Endodermal cell (in vitro differentiated cells): ENCODE data around the gene DSPP. TPM values are rescaled to one million over a fixed set of nuclear protein-coding genes. Genes with fewer than 3 reads are reported as not detected.

Source experiments
- DNase-seq: peaks from one replicate; pipeline ENCODE4 v3.0.0-alpha.2; 2017
- H3K27ac ChIP-seq: 2 replicates; pipeline ENCODE4 v1.5.1; 2013; ENCODE audit warnings: mild to moderate bottlenecking, low read depth, low read length, moderate library complexity
- H3K27me3 ChIP-seq: 2 replicates; pipeline ENCODE4 v1.6.1; 2013; ENCODE audit warnings: mild to moderate bottlenecking, low read length, moderate library complexity; ENCODE audit not compliant: insufficient read depth, control insufficient read depth, poor library complexity, severe bottlenecking
- H3K36me3 ChIP-seq: 2 replicates; pipeline ENCODE4 v1.7.0; 2013; ENCODE audit warnings: mild to moderate bottlenecking, low read length, moderate library complexity; ENCODE audit not compliant: control insufficient read depth, insufficient read depth
- H3K4me1 ChIP-seq: one replicate; pipeline ENCODE4 v1.7.0; 2013; ENCODE audit warnings: low read length; ENCODE audit not compliant: control insufficient read depth, insufficient read depth
- H3K4me3 ChIP-seq: 2 replicates; pipeline ENCODE4 v1.5.1; 2013; ENCODE audit warnings: mild to moderate bottlenecking, low read length, moderate library complexity
- H3K9ac ChIP-seq: 2 replicates; pipeline ENCODE4 v1.6.1; 2013; ENCODE audit warnings: mild to moderate bottlenecking, low read length, moderate library complexity; ENCODE audit not compliant: poor library complexity, severe bottlenecking; ENCODE audit errors: extremely low read depth
- H3K9me3 ChIP-seq: 2 replicates; pipeline ENCODE4 v1.6.1; 2013; ENCODE audit warnings: mild to moderate bottlenecking, low read length, moderate library complexity; ENCODE audit not compliant: control insufficient read depth
- H3K27ac Mint-ChIP-seq: 2 replicates; pipeline ENCODE4 v1.8.0; 2020; ENCODE audit warnings: mixed read lengths
- H3K27me3 Mint-ChIP-seq: 2 replicates; pipeline ENCODE4 v1.8.0; 2021; ENCODE audit warnings: mild to moderate bottlenecking, mixed read lengths; ENCODE audit not compliant: insufficient read depth
- H3K36me3 Mint-ChIP-seq: 2 replicates; pipeline ENCODE4 v1.8.0; 2020; ENCODE audit warnings: low read depth, mixed read lengths
- H3K4me1 Mint-ChIP-seq: 2 replicates; pipeline ENCODE4 v1.8.0; 2020; ENCODE audit warnings: mixed read lengths
- H3K4me3 Mint-ChIP-seq: 2 replicates; pipeline ENCODE4 v1.8.0; 2020; ENCODE audit warnings: mild to moderate bottlenecking, moderate library complexity, mixed read lengths
- H3K9me3 Mint-ChIP-seq: 2 replicates; pipeline ENCODE4 v1.8.0; 2020; ENCODE audit warnings: mild to moderate bottlenecking, mixed read lengths
- WGBS, 2 experiments: methylation state at CpG; one replicate each; pipeline versions ENCODE4 v1.1.5 to v1.1.7; 2013; ENCODE audit warnings: missing lambda C conversion rate in 2 of 2, mixed read lengths in 1 of 2; ENCODE audit not compliant: insufficient coverage in 1 of 2, insufficient read length in 1 of 2; 5-methylcytosine and 5-hydroxymethylcytosine counted together
- total RNA-seq, 2 donors: library from RNA; stranded (reverse); fragmentation: NEBNext Ultra II Directional in 1 of 2; extraction: Animal tissue kit (Norgen Biotek cat#: 25700) in 1 of 2; gene quantifications; 2 replicates in 1 of 2; 3 replicates in 1 of 2; pipeline ENCODE4 v1.2.1, GENCODE V29; 2021
- TF ChIP-seq, protein P1 (sequence below): fragments of 200-600 bp; sonication (generic); conservative IDR thresholded peaks from 2 replicates; pipeline ENCODE4 v1.5.0; 2021; ENCODE audit warnings: antibody characterized with exemption, mild to moderate bottlenecking

The DSPP gene
- total RNA-seq, 2 donors from 2014 or later, result not detected

DNA sequence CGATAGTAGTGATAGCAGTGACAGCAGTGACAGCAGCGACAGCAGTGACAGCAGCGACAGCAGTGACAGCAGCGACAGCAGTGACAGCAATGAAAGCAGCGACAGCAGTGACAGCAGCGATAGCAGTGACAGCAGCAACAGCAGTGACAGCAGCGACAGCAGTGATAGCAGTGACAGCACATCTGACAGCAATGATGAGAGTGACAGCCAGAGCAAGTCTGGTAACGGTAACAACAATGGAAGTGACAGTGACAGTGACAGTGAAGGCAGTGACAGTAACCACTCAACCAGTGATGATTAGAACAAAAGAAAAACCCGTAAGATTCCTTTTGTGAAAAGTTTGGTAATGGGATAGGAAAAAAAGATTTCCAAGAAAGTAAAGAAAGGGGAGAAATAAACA, 7.9 kb downstream of the DSPP start:
- peaks cover 7% of the 10 kb centered on the region for H3K9me3 ChIP-seq
- no peak overlapping the region for H3K9ac ChIP-seq
- H3K4me3 ChIP-seq, result no peak overlapping the region
- H3K27ac ChIP-seq, result no peak overlapping the region
- TF ChIP-seq, protein P1, sequence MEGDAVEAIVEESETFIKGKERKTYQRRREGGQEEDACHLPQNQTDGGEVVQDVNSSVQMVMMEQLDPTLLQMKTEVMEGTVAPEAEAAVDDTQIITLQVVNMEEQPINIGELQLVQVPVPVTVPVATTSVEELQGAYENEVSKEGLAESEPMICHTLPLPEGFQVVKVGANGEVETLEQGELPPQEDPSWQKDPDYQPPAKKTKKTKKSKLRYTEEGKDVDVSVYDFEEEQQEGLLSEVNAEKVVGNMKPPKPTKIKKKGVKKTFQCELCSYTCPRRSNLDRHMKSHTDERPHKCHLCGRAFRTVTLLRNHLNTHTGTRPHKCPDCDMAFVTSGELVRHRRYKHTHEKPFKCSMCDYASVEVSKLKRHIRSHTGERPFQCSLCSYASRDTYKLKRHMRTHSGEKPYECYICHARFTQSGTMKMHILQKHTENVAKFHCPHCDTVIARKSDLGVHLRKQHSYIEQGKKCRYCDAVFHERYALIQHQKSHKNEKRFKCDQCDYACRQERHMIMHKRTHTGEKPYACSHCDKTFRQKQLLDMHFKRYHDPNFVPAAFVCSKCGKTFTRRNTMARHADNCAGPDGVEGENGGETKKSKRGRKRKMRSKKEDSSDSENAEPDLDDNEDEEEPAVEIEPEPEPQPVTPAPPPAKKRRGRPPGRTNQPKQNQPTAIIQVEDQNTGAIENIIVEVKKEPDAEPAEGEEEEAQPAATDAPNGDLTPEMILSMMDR, result no peak
- no peaks in the 10 kb centered on the region for H3K36me3 ChIP-seq
- H3K27me3 ChIP-seq, result no peaks in the 10 kb centered on the region
- DNase-seq, result no peak
- Mint-ChIP-seq H3K4me3 (no peak overlapping the region), H3K9me3 (no peaks in the 10 kb centered on the region), H3K27ac (no peak overlapping the region), H3K36me3 (no peaks in the 10 kb centered on the region), H3K27me3 (peaks cover 3% of the 10 kb centered on the region), H3K4me1 (no peaks in the 10 kb centered on the region)
- no peaks in the 10 kb centered on the region for H3K4me1 ChIP-seq
- WGBS, 2 experiments, result 76% methylated on average over 7 to 9 of the region's 9 CpGs

DNA sequence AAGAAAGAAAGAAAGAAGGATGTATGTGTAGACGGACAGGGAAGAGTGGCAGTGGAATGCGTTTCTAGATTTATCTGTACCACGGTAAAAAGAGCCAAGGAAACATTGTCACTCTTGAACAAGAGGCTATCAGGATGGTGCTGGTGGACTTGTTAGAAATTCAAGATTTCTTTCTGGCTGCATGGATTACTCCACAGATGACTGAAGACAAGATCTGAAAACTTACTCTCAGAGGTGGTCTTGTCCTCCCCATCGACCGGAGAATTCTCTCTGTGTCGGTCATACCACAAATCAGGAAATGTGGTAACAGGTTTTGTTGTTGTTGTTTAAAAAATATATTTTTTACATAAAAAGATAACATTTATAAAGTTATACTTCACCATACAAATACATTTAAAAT, 11.8 kb downstream of the DSPP start:
- no peaks in the 10 kb centered on the region for H3K9me3 Mint-ChIP-seq
- Histone ChIP-seq H3K9ac (no peak overlapping the region), H3K27me3 (no peaks in the 10 kb centered on the region), H3K4me1 (no peaks in the 10 kb centered on the region), H3K27ac (no peak overlapping the region), H3K4me3 (no peak overlapping the region), H3K9me3 (no peaks in the 10 kb centered on the region), H3K36me3 (no peaks in the 10 kb centered on the region)
- H3K4me1 Mint-ChIP-seq, result peaks cover 6% of the 10 kb centered on the region
- H3K4me3 Mint-ChIP-seq, result no peak overlapping the region
- H3K27me3 Mint-ChIP-seq, result peaks cover 2% of the 10 kb centered on the region
- H3K27ac Mint-ChIP-seq, result no peak overlapping the region
- H3K36me3 Mint-ChIP-seq, result no peaks in the 10 kb centered on the region
- DNase-seq, result no peak
- 92% methylated on average over 3 to 6 of the region's 6 CpGs for WGBS, 2 experiments
- TF ChIP-seq, protein P1, result no peak

DNA sequence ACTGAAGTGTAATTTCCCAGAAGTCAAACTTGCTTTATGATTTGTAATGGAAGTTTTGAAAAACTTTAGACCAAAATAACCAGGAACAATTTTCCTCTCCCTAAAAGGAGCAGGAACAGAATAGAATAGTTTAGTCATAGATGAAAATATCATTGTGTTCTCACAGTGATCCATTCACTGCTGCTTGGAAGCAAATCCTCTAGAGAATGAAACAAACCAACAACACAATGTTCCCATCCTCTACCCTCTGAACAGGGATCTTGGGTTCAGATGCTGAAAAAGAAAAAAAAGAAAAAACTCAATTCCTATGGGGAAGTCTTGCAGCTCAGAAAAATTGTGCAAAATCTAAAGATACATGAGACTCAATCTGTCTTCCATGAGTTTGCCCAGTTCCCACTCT, 12.2 kb downstream of the DSPP start:
- TF ChIP-seq, protein P1, result no peak
- no peaks in the 10 kb centered on the region for H3K36me3 ChIP-seq
- H3K27ac Mint-ChIP-seq, result no peak overlapping the region
- no peaks in the 10 kb centered on the region for H3K4me1 ChIP-seq
- H3K4me3 ChIP-seq, result no peak overlapping the region
- peaks cover 2% of the 10 kb centered on the region for H3K27me3 Mint-ChIP-seq
- DNase-seq, result no peak
- H3K9ac ChIP-seq, result no peak overlapping the region
- H3K27ac ChIP-seq, result no peak overlapping the region
- no peaks in the 10 kb centered on the region for H3K9me3 Mint-ChIP-seq
- H3K4me1 Mint-ChIP-seq, result peaks cover 6% of the 10 kb centered on the region
- H3K36me3 Mint-ChIP-seq, result no peaks in the 10 kb centered on the region
- H3K9me3 ChIP-seq, result no peaks in the 10 kb centered on the region
- no peak overlapping the region for H3K4me3 Mint-ChIP-seq
- no peaks in the 10 kb centered on the region for H3K27me3 ChIP-seq
